HG03097 (cell line): ENCODE measurements around the gene DPYSL3.

ENCODE experiments used
- ATAC-seq: cut with Tn5 transposase; IDR thresholded peaks from one replicate; pipeline ENCODE4 v1.9.1; 2021; ENCODE audit not compliant: unreplicated experiment, low FRiP score

DPYSL3 gene

DNA sequence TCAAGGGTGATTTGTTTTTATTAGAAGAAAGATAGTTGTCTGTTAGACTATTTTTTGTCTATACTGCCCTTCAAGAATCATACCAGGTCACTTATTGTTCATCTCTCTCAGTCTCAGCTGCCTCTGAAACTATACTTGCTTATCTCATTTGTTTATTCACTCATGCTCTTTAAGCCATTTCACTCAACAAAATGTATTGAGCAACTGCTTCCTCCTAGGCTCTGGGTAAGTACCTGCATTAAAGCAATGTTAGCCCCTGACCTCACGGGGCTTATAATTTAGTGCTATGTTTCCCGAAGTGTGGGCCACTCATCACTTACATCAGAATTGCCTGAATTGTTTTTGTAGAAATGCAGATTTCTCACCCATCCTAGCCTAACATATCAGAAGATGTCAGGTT, 100.9 kb downstream of the DPYSL3 start:
- ATAC-seq, result no peak

DNA sequence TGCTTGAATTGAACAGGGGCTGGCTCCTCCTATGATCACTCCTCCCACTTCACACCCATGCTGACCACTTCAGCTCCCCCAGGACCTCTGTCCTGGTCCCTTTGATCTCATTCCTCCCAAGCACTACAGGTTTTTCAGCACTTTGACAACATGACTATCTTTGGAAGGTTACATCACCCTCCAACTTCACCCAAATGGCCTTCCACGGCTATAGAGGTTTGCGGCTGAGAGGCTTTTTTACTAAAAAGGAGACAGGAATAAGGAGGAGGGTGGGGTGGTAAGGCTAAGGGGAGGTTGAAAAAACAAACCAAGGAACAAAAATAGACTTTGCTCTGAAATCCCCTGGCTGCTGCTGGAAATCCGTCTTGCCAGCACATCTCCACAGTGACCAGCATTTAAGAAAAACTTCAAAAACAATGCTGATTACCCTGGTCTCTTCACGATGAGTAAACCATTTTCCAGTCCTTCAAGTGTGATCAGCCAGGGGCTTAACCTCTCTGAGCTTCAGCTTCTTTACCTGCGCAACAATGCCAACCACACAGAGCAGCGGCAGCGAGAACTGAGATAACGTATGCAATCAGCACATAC, 102.7 kb downstream of the DPYSL3 start:
- no peak for ATAC-seq

- no peak for ATAC-seq
Measured at GRCh38 chr5:147406636-147407035, 103.2 kb downstream of the DPYSL3 start.

- ATAC-seq, result no peak
Measured at GRCh38 chr5:147404706-147405105, 105.2 kb downstream of the DPYSL3 start.

- peak; percentile 99 for ATAC-seq
Measured at GRCh38 chr5:147403651-147404640, 105.9 kb downstream of the DPYSL3 start.

GRCh38 chr5:147400881-147401280, 109.0 kb downstream of the DPYSL3 start:
- ATAC-seq, result no peak

- ATAC-seq, result no peak
Measured at GRCh38 chr5:147400126-147400809, 109.6 kb downstream of the DPYSL3 start.

DNA sequence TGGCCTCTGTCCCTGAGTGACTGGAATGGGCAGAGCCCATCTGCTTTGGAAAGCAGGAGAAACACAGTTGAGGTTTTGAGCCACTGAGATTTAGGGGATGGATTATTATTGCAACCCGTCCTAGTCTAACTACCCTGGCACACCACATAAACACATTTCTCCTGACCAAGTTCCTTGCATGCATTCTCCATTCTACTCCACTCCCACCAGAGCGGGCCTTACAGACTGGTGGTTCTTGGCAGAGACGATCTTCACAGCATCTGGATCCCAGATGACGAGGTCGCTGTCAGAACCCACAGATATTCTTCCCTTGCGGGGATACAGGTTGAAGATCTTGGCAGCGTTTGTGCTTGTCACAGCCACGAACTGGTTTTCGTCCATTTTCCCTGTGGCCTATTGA, 111.0 kb downstream of the DPYSL3 start:
- no peak for ATAC-seq

DNA sequence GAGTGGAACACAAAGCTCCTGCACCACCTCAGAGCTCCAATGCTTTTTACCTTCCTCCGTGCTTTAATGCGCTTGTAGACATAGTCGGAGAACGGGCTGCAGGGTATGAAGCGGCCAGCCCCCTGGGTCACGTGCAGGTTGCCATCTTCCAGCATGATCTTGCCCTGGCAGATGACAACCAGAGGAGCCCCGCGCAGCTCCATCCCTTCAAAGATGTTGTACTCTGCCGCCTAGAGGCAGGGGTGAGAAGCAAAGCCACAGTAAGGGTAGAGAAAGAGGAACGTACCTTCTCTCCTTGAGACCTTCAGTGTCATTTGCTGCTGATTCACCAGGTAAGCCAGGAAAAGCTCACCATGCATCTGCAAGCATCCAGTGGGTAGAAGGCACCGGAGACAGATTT, 112.3 kb downstream of the DPYSL3 start:
- ATAC-seq, result no peak

- ATAC-seq, result no peak
Measured at GRCh38 chr5:147396070-147396823, 113.6 kb downstream of the DPYSL3 start.

DNA sequence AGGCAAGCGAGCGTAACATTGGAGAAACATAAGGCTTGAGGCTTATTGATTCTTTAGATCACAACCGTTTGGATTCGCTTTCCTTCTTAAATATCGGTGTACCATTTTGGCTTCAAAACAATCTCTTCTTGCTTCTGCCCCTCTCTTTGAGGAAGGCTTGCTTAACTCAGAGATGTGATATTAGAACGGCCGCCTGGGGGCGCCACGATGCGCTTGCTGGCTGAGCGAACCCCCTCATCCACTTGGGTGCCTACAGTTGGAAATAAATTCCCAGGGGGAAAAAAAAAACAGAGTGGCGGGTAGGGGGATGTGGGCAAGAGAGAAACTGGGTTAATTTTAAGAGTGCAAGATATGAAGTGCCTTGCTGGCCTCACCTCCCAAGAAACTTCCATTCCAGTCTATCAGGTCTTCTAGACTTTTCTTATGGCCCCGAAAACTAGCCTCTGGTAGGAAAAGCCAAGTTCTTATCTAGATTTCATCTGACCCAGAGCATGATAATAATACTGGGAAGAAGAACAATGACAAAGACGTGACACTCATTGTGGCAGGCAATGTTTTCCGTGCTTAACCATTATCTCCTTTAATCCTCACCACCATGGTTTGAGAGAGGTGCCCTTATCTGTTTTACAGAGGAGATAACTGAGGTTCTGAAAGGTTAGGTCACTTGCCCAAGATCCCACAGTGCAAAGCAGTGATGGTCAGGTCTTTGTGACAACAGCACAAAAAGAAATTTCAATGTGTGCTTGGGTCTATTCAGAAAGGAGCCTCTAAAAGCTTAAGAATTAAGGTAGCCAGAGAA, 115.8 kb downstream of the DPYSL3 start:
- no peak for ATAC-seq

- ATAC-seq, result peak; percentile 68
Measured at GRCh38 chr5:147391781-147392180, 118.1 kb downstream of the DPYSL3 start.

DNA sequence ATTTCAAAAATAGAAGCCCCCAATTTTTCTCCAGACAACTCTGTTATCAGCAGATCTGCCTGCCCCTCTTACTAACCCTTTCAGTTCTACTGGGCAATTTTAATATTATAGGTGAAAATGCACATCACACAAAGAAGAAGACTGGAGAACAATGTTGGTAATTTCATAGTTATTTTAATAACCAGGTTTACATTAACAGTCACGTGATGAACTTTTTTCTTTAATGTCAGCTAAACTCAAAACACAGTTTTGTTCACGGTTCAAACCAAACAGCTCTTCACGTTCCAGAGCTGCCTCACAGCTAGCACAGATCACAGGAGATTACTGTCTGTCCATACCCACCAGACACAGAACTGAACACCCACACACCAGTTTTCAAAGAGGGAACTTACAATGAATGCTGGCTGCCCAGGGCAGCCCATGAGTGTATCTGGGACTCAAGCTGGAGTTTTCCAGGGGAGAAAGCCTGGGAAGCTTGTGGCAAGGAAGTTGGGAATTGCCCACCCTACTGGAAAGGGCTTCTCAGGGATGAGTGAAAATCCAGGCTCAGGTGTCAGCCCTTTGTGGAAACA, 119.1 kb downstream of the DPYSL3 start:
- no peak for ATAC-seq

DNA sequence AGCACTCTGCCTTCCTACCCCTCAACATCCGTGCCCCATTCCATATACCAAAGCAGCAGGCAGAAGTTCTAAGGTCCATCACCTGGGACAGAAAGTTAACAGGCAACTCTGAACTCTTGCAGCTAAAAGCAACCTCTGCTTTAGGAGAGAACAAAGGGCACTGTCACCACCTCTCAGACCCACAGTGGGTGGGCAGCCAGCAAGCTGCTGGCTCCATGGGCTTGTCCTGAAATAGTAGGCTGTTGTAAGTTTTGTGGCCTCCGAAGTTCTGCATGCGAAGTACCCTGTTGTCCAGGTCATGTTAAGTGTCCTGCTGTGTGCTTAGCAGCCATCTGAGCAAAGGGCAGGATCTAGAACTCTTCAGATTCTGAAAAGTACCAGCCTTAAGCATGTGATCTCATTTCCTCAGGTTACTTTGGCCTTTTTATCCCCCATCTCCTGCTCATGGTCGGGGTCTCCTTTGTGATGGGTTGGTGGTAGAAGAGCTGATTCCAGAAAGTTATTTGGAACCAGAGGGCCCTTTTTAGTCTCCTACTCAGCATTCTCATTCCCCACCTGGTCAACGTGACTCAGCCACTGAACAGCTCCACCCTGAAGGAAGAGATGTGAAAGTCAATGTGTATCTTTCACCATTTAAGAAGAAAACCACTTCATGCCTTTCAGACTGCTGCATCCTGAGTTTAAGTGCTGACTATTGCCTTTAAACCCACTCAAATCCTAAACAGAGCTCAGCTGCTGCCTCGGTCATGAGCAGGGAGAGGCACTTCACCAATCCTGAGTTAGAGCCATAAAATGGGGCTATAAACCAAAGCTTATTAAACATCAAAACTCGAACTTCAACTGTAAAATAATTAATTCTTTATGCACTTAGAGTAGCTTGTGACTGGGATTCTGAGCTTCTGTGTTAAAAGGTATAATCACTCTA, 121.4 kb downstream of the DPYSL3 start:
- no peak for ATAC-seq

DNA sequence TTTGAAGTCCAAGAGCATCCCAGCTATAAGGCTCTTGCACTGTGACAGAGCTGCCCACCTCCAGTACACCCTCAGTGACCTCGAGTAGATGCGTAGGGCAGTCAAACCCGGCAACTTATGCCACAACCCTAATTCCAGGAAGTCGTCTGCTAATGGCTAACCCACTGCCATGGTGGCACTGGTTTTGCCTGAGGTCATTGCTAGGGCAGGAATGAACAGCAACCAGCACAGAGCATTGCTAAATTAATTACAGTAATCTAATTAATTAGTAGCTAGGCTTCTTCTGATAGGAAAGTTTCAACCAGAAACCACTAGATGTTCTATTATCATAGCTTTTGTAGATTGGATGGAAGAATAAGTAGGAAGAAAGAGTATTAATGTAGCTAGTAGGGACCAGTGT, 122.8 kb downstream of the DPYSL3 start:
- no peak for ATAC-seq

GRCh38 chr5:147384346-147385193, 125.3 kb downstream of the DPYSL3 start:
- no peak for ATAC-seq

GRCh38 chr5:147382776-147383175, 127.1 kb downstream of the DPYSL3 start:
- ATAC-seq, result no peak

DNA sequence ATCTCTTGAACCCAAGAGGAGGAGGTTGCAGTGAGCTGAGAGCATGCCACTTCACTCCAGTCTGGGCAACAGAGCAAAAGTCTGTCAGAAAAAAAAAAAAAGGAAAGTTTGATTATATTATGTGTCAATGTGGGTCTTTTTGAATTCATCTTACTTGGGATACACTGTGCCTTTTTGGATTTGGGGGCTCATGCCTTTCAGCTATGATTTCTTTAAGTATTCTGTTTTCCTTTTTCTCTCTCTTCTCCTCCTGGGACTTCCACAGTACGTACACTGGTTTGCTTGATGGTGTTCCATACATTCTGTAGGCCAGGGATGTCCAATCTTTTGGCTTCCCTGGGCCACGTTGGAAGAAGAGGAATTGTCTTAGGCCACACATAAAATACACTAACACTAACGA, 128.3 kb downstream of the DPYSL3 start:
- no peak for ATAC-seq
